COLO668 (cell line): ENCODE data around the gene WTAP.

Source experiments
- DNase-seq: peaks from one replicate; lab custom pipeline; 2025; ENCODE audit not compliant: unreplicated experiment; lab: John Stamatoyannopoulos, UW

The WTAP gene

DNA sequence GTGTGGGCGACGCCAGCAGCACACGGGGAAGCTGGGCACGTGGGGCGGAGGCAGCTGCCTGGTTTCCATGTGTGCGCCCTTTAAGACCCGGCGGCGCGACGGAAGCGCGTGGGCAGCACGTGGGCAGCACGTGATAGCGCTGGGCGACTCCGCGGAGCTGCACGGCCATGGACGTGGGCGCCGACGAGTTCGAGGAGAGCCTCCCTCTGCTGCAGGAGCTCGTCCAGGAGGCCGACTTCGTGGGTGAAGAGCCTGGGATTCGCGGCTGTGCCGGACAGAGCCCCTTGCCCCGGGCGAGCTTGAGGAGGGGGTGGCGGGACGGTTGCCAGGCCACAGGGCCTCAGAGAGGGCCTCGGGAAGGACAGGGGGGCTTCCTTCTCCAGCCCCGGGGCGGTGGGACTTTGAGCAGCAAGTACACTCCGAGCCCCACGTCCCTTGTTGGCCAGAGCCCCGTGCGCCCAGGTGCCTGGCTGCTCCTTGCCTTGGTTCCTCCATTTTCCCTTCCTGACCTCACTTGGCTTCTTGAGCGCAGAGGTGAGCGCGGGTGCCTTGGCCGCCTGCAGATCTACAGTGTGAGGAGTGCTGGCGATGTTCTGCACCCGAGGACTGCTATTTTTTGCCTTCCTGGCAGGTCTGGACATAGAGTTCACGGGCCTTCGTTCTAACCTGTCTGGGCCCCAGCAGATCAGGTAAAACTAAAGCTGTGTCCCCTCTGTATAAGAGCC is 73.0 kb downstream of the WTAP start, which contains the start of gene PNLDC1:
TSS of gene PNLDC1 (plus strand) at position 136 of the 725 bp plus-strand sequence. CDS start at position 168, 32 bp downstream.
- DNase-seq: no peak

DNA sequence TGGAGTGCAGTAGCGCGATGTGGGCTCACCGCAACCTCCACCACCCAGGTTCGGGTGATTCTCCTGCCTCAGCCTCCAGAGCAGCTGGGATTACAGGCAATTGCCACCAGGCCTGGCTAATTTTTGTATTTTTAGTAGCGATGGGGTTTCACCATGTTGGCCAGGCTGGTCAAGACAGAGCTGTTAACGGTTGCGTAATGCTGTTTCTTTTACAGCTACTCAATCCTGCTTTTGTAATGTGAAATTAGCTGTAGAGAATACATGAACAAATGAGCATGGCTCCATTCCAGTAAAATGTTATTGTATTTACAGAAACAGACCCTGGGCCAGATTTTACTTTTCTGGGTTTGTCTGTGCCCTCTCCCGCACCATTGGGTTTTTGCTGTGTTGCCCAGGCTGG is 74.6 kb downstream of the WTAP start:
- no peak for DNase-seq

DNA sequence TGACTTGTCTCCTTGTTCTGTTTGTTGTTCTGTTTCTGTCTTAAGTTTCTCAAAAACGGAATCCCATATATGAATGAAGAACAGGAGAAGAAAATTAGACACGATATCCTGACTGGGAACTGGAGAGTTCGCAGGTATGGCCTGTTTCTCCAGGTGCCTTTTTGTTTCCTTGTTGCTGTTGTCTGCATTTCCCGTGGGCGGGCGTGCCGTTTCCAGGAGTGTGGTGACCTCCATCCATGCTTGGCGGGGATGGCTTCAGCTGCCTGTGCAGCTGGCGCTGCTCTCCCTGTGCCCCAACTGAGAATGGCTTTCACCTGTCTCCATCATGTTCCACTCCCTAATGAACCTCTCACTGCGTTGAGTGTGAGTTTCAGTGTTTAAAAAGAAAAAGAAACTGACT is 77.2 kb downstream of the WTAP start:
- DNase-seq: peak; percentile 29

DNA sequence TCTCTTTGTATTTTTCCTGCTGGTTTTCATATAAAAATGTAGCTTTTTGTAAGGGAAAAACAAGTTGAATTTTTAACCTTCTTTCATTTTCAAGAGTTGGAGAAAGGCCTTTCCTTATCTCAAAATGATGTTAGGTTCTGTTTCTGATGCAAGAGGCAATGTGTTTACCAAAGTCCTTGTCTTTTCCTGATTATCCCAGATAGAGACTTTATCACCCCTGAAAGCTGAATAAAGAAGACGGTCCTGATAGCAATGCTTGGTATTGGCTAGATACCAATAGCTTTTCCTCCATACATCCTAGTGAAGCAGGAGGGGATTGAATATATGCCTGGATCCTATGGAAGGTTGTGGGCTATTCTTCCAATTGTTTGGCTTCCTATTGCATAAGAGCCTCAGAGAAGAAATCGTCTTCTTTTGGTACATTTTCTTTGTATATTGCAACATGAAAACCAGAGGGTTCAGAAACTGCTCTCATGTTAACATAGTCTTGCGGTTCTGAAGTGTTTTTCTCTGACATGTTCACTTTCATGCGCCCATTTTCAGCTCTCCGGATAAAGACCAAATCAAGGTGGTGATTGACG is 78.2 kb downstream of the WTAP start:
- DNase-seq: no peak
